GM12878 (cell line): ENCODE measurements around the gene SMC3. TPM values are rescaled to one million over a fixed set of nuclear protein-coding genes. Genes with fewer than 3 reads are reported as not detected.

Experiments
- ATAC-seq: fragments of 200-7000 bp; cut with Tn5 transposase; 3 replicates; pipeline ENCODE4 v1.9.1; 2020; ENCODE audit warnings: mild to moderate bottlenecking, moderate library complexity
- BruUV-seq: library from RNA; stranded (reverse); fragments of 400-500 nt; replicated peaks from 2 replicates; lab custom pipeline; 2021; lab: Mats Ljungman, UMichigan
- CTCF ChIA-PET: fragments of 300-600 bp; sonication (Branson Sonifier 250); formaldehyde crosslinking; extraction: SDS; loops from one replicate; lab custom pipeline; 2021; ENCODE audit warnings: inconsistent platforms; lab: Yijun Ruan, JAX
- POLR2A ChIA-PET: fragments of 350-600 bp; formaldehyde crosslinking; extraction: SDS; loops from one replicate; lab custom pipeline; 2021; ENCODE audit warnings: inconsistent platforms; lab: Charles Lee
- RAD21 ChIA-PET: fragments of 300-600 bp; sonication (Branson Sonifier 250); formaldehyde crosslinking; loops from one replicate; lab custom pipeline; 2023; ENCODE audit warnings: antibody characterized with exemption; ENCODE audit not compliant: unreplicated experiment; lab: Charles Lee
- SMC1A ChIA-PET: fragments of 300-600 bp; sonication (Branson Sonifier 250); formaldehyde crosslinking; loops from one replicate; lab custom pipeline; 2023; ENCODE audit not compliant: unreplicated experiment, uncharacterized antibody; lab: Charles Lee
- DNase-seq: peaks from one replicate; pipeline ENCODE4 v3.0.0-alpha.2; 2011; ENCODE audit warnings: low read depth, low spot score
- FAIRE-seq: peaks from 3 replicates; lab custom pipeline; 2011; peaks lifted over from hg19 to GRCh38; lab: Jason Lieb, UNC
- H2AFZ ChIP-seq: 2 replicates; pipeline ENCODE4 v1.6.0; 2011; ENCODE audit warnings: low read depth, low read length, control low read depth; ENCODE audit not compliant: control insufficient read depth
- H3K27ac ChIP-seq: 2 replicates; pipeline ENCODE4 v1.5.1; 2011; ENCODE audit warnings: control low read depth; ENCODE audit not compliant: control insufficient read depth, insufficient read depth
- H3K27me3 ChIP-seq, 2 experiments: replicated peaks in 1 of 2; 2 replicates each; pipeline versions ENCODE4 v1.6.0 to v1.6.1; 2011; ENCODE audit warnings: low read length in 1 of 2; ENCODE audit not compliant: control insufficient read depth in 2 of 2, insufficient read depth in 2 of 2
- H3K36me3 ChIP-seq, 2 experiments: 2 replicates each; pipeline ENCODE4 v1.5.1; 2011; ENCODE audit warnings: low read length in 1 of 2; ENCODE audit not compliant: control insufficient read depth in 2 of 2, insufficient read depth in 2 of 2
- H3K4me1 ChIP-seq: 2 replicates; pipeline ENCODE4 v1.6.1; 2011; ENCODE audit warnings: mild to moderate bottlenecking, low read length, moderate library complexity, mixed read lengths; ENCODE audit not compliant: control insufficient read depth, insufficient read depth
- H3K4me2 ChIP-seq: 2 replicates; pipeline ENCODE4 v1.6.0; 2011; ENCODE audit warnings: control low read depth; ENCODE audit not compliant: control insufficient read depth, insufficient read depth
- H3K4me3 ChIP-seq: fragments of 200-600 bp; sonication (generic); 2 replicates; pipeline ENCODE4 v1.5.1; 2016
- H3K79me2 ChIP-seq: 2 replicates; pipeline ENCODE4 v1.6.0; 2011; ENCODE audit warnings: low read length; ENCODE audit not compliant: control insufficient read depth, insufficient read depth
- H3K9ac ChIP-seq: 2 replicates; pipeline ENCODE4 v1.8.0; 2011; ENCODE audit warnings: low read length, control low read depth, mixed read lengths; ENCODE audit not compliant: control insufficient read depth, insufficient read depth
- H3K9me3 ChIP-seq: replicated peaks from 3 replicates; pipeline ENCODE4 v1.5.1; 2011; ENCODE audit warnings: mild to moderate bottlenecking, low read length; ENCODE audit not compliant: control insufficient read depth, insufficient read depth
- H4K20me1 ChIP-seq: 2 replicates; pipeline ENCODE4 v1.6.0; 2011; ENCODE audit not compliant: control insufficient read depth, insufficient read depth
- ATF7 ChIP-seq: fragments of 450-650 bp; IDR thresholded peaks from 2 replicates; pipeline ENCODE4 v1.6.1; 2016; ENCODE audit warnings: low read depth, mild to moderate bottlenecking
- BHLHE40 ChIP-seq, 2 experiments: fragments of 450-650 bp in 1 of 2; IDR thresholded peaks; 2 replicates each; pipeline ENCODE4 v1.6.1; 2011 to 2017; ENCODE audit warnings: low read depth in 2 of 2, borderline replicate concordance in 1 of 2, improper control_type of control experiment in 1 of 2, low read length in 1 of 2, mild to moderate bottlenecking in 1 of 2
- BRCA1 ChIP-seq: IDR thresholded peaks from 2 replicates; pipeline ENCODE4 v1.6.1; 2011; ENCODE audit warnings: low read depth, low read length, improper control_type of control experiment
- CBX5 ChIP-seq: sonication (generic); IDR thresholded peaks from 2 replicates; pipeline ENCODE4 v1.6.1; 2016; ENCODE audit warnings: low read depth, moderate library complexity, mild to moderate bottlenecking, inconsistent platforms
- NFYA ChIP-seq: IDR thresholded peaks from 2 replicates; pipeline ENCODE4 v1.6.1; 2011; ENCODE audit warnings: low read depth, mild to moderate bottlenecking, low read length, improper control_type of control experiment, borderline replicate concordance
- NR2C2 ChIP-seq: IDR thresholded peaks from 2 replicates; pipeline ENCODE4 v1.6.1; 2011; ENCODE audit warnings: borderline replicate concordance, low read depth; ENCODE audit not compliant: control insufficient read depth, insufficient read length
- RFX5 ChIP-seq: IDR thresholded peaks from 2 replicates; pipeline ENCODE4 v1.6.1; 2011; ENCODE audit warnings: low read depth, low read length, improper control_type of control experiment
- SIN3A ChIP-seq: IDR thresholded peaks from 2 replicates; pipeline ENCODE4 v1.6.1; 2012; ENCODE audit warnings: low read depth, low read length, improper control_type of control experiment
- SMAD1 ChIP-seq: fragments of 450-650 bp; IDR thresholded peaks from 2 replicates; pipeline ENCODE4 v1.6.1; 2018; ENCODE audit warnings: mild to moderate bottlenecking, low read depth; ENCODE audit not compliant: partially characterized antibody
- SMC3 ChIP-seq: IDR thresholded peaks from 2 replicates; pipeline ENCODE4 v1.6.1; 2011; ENCODE audit warnings: low read length, improper control_type of control experiment, borderline replicate concordance
- SREBF1 ChIP-seq: IDR thresholded peaks from 2 replicates; pipeline ENCODE4 v1.6.1; 2012; ENCODE audit warnings: mild to moderate bottlenecking, low read length
- ZNF207 ChIP-seq: fragments of 450-650 bp; IDR thresholded peaks from 2 replicates; pipeline ENCODE4 v1.6.1; 2014; ENCODE audit warnings: antibody characterized with exemption, mild to moderate bottlenecking, borderline replicate concordance
- ZNF274 ChIP-seq: IDR thresholded peaks from one replicate; pipeline ENCODE4 v1.8.0; 2011; ENCODE audit not compliant: insufficient read length, insufficient read depth
- ZNF622 ChIP-seq: fragments of 450-650 bp; IDR thresholded peaks from 2 replicates; pipeline ENCODE4 v1.6.1; 2017; ENCODE audit warnings: mild to moderate bottlenecking, inconsistent platforms
- whole genome bisulfite sequencing: methylation state at CpG from one replicate; pipeline ENCODE4 v1.1.6; 2016; ENCODE audit warnings: low lambda C conversion rate; ENCODE audit not compliant: insufficient replicate concordance, insufficient coverage; ENCODE audit errors: missing lambda C conversion rate; 5-methylcytosine and 5-hydroxymethylcytosine counted together
- in situ Hi-C: fragments of 300-500 bp; cut with MboI; formaldehyde crosslinking; loops from 9 replicates; pipeline ENCODE4 v1.14.3; 2018; ENCODE audit warnings: mixed read lengths
- intact Hi-C: fragments of 100-400 bp; cut with micrococcal nuclease; formaldehyde crosslinking; loops from one replicate; pipeline ENCODE4 v1.14.2; 2022; ENCODE audit not compliant: unreplicated experiment
- polyA plus RNA-seq, 11 experiments: library from polyadenylated mRNA; depleted of rRNA in 4 of 11; unstranded in 6 of 11; stranded (reverse) in 5 of 11; fragments of >200 nt; fragmentation: Nextera tagmentation in 4 of 11; fragmentation: Illumina TruSeq in 1 of 11; extraction: Ambion mirVana in 4 of 11; extraction: Trizol in 1 of 11; gene quantifications; 1 replicate in 1 of 11; 2 replicates in 10 of 11; pipeline versions ENCODE4 v1.2.1 to v1.2.3, GENCODE V29; 2011 to 2016; ENCODE audit warnings: inconsistent platforms in 2 of 11, missing spikeins in 2 of 11, low read depth in 1 of 11
- total RNA-seq, 4 experiments: library from RNA; depleted of rRNA in 3 of 4; stranded (reverse); fragments of >200 nt in 3 of 4; fragmentation: Illumina TruSeq in 1 of 4; extraction: Trizol in 1 of 4; gene quantifications; 2 replicates each; pipeline versions ENCODE4 v1.2.1 to v1.2.3, GENCODE V29; 2013 to 2021
- TF ChIP-seq, protein P1 (sequence below): fragments of 150-350 bp; IDR thresholded peaks from 2 replicates; pipeline ENCODE4 v1.6.1; 2014; ENCODE audit warnings: mild to moderate bottlenecking, low read depth, low read length
- TF ChIP-seq, protein P2 (sequence below): IDR thresholded peaks from 2 replicates; pipeline ENCODE4 v1.6.1; 2012; ENCODE audit warnings: low read length, inconsistent platforms
- TF ChIP-seq, protein P3 (sequence below): fragments of 450-650 bp; formaldehyde crosslinking; IDR thresholded peaks from 2 replicates; pipeline ENCODE4 v1.4.0; 2022; ENCODE audit warnings: mild to moderate bottlenecking, moderate library complexity
- TF ChIP-seq, protein P4 (sequence below): fragments of 450-650 bp; IDR thresholded peaks from 2 replicates; pipeline ENCODE4 v1.6.1; 2017; ENCODE audit warnings: low read depth, mild to moderate bottlenecking, moderate library complexity

Gene SMC3
- total and polyA plus RNA-seq, 10 of the 15 experiments (the other 5 are each of a cell fraction or from before 2014, with no cell fraction given): 30.4 to 123 (median 48.3) TPM

DNA sequence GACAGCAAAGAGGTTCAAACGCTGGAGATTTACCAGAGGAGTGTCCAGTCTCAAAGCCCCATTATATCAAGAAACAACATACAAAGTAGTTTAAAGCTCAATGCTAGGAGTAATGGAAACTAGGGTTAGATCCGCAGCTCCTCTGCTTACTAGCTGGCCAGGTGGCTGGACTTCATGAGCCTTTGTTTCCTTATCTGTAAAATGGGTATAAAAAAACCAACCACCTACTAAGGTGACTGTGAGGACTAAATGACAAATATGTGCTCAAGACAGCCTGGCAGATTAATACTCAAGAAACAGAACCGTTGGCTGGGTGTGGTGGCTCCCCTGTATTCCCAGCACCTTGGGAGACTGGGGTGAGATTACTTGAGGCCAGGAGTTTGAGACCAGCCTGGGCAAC, 70.8 kb downstream of the SMC3 start:
- H3K27me3 ChIP-seq: peaks cover 5 to 13% of the 10 kb centered on the region in 2 experiments
- DNase-seq (no peak), FAIRE-seq (no peak), ATAC-seq (no peak)
- no peak overlapping the region for H2AFZ ChIP-seq
- CTCF ChIA-PET: interaction anchor here (1.6 kb wide), 2 partner anchors 26 to 34 kb away, joined by 4 to 7 read pairs; no protein-coding TSS in a partner anchor
- RAD21 ChIA-PET: no interaction called here
- no peaks in the 10 kb centered on the region for H3K79me2 ChIP-seq
- no peaks in the 10 kb centered on the region for H3K36me3 ChIP-seq
- H3K4me1 ChIP-seq: peaks cover 4% of the 10 kb centered on the region; the same call in 1 of the 2 replicates
- SMC1A ChIA-PET: interaction anchor here (1.1 to 1.2 kb wide), 3 partner anchors 9 to 22 kb away, joined by 3 to 6 read pairs (median 3); no protein-coding TSS in a partner anchor
- H3K4me3 ChIP-seq: no peak overlapping the region
- no peak overlapping the region for H3K27ac ChIP-seq
- intact Hi-C loops: no loop called here
- H4K20me1 ChIP-seq: no peaks in the 10 kb centered on the region
- 46% methylated on average over 3 of the region's 3 CpGs for WGBS
- H3K9me3 ChIP-seq: no peaks in the 10 kb centered on the region
- POLR2A ChIA-PET: interaction anchor here (1.1 kb wide), 1 partner anchor 18 kb away, joined by 3 read pairs; no protein-coding TSS in a partner anchor
- in situ Hi-C loops: no loop called here
- no TSS peak for BruUV-seq
- H3K4me2 ChIP-seq: no peak overlapping the region
- H3K9ac ChIP-seq: no peak overlapping the region
- TF ChIP-seq ZNF622: no peak
- no peak for TF ChIP-seq CBX5
- TF ChIP-seq NFYA: no peak
- TF ChIP-seq, protein P1, sequence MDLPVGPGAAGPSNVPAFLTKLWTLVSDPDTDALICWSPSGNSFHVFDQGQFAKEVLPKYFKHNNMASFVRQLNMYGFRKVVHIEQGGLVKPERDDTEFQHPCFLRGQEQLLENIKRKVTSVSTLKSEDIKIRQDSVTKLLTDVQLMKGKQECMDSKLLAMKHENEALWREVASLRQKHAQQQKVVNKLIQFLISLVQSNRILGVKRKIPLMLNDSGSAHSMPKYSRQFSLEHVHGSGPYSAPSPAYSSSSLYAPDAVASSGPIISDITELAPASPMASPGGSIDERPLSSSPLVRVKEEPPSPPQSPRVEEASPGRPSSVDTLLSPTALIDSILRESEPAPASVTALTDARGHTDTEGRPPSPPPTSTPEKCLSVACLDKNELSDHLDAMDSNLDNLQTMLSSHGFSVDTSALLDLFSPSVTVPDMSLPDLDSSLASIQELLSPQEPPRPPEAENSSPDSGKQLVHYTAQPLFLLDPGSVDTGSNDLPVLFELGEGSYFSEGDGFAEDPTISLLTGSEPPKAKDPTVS: no peak
- TF ChIP-seq, protein P2, sequence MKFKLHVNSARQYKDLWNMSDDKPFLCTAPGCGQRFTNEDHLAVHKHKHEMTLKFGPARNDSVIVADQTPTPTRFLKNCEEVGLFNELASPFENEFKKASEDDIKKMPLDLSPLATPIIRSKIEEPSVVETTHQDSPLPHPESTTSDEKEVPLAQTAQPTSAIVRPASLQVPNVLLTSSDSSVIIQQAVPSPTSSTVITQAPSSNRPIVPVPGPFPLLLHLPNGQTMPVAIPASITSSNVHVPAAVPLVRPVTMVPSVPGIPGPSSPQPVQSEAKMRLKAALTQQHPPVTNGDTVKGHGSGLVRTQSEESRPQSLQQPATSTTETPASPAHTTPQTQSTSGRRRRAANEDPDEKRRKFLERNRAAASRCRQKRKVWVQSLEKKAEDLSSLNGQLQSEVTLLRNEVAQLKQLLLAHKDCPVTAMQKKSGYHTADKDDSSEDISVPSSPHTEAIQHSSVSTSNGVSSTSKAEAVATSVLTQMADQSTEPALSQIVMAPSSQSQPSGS: no peak
- TF ChIP-seq BHLHE40 (IDR thresholded peaks at IDR 0.05; ENCODE audit: borderline replicate concordance in 1 of 2, low read depth in 2 of 2, low read length in 1 of 2): no peak
- TF ChIP-seq ZNF274: no peak
- TF ChIP-seq RFX5: no peak
- no peak for TF ChIP-seq ATF7
- no peak for TF ChIP-seq SREBF1
- no peak for TF ChIP-seq SIN3A
- TF ChIP-seq ZNF207: no peak
- TF ChIP-seq, protein P3, sequence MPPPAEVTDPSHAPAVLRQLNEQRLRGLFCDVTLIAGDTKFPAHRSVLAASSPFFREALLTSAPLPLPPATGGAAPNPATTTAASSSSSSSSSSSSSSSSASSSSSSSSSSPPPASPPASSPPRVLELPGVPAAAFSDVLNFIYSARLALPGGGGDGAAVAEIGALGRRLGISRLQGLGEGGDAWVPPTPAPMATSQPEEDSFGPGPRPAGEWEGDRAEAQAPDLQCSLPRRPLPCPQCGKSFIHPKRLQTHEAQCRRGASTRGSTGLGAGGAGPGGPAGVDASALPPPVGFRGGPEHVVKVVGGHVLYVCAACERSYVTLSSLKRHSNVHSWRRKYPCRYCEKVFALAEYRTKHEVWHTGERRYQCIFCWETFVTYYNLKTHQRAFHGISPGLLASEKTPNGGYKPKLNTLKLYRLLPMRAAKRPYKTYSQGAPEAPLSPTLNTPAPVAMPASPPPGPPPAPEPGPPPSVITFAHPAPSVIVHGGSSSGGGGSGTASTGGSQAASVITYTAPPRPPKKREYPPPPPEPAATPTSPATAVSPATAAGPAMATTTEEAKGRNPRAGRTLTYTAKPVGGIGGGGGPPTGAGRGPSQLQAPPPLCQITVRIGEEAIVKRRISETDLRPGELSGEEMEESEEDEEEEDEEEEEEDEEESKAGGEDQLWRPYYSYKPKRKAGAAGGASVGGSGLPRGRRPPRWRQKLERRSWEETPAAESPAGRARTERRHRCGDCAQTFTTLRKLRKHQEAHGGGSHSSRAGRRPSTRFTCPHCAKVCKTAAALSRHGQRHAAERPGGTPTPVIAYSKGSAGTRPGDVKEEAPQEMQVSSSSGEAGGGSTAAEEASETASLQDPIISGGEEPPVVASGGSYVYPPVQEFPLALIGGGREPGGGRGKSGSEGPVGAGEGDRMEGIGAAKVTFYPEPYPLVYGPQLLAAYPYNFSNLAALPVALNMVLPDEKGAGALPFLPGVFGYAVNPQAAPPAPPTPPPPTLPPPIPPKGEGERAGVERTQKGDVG (CRISPR knock-in tag): no peak
- no peak for TF ChIP-seq BRCA1
- TF ChIP-seq SMAD1: no peak
- TF ChIP-seq, protein P4, sequence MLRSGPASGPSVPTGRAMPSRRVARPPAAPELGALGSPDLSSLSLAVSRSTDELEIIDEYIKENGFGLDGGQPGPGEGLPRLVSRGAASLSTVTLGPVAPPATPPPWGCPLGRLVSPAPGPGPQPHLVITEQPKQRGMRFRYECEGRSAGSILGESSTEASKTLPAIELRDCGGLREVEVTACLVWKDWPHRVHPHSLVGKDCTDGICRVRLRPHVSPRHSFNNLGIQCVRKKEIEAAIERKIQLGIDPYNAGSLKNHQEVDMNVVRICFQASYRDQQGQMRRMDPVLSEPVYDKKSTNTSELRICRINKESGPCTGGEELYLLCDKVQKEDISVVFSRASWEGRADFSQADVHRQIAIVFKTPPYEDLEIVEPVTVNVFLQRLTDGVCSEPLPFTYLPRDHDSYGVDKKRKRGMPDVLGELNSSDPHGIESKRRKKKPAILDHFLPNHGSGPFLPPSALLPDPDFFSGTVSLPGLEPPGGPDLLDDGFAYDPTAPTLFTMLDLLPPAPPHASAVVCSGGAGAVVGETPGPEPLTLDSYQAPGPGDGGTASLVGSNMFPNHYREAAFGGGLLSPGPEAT: no peak
- no peak for TF ChIP-seq SMC3
- no peak for TF ChIP-seq NR2C2
